ENCODE results near the gene RRM2.

GRCh38 chr2:10169581-10169980 is 47.0 kb downstream of the RRM2 start:
- TF ChIP-seq CTCF (conservative IDR thresholded peaks at IDR 0.05; ENCODE audit: low read depth, low read length) (no peak), MAFK (IDR thresholded peaks at IDR 0.05; ENCODE audit: low read depth, low read length) (no peak), NFE2L2 (IDR thresholded peaks at IDR 0.05; ENCODE audit: low read depth, low read length) (no peak), CEBPB (IDR thresholded peaks at IDR 0.05; ENCODE audit: low read depth, low read length) (no peak), POLR2A (IDR thresholded peaks at IDR 0.05; ENCODE audit: low read depth, low read length) (no peak), USF2 (IDR thresholded peaks at IDR 0.05; ENCODE audit: low read depth, low read length) (no peak), FOS (IDR thresholded peaks at IDR 0.05; ENCODE audit: low read depth, low read length) (no peak), BHLHE40 (IDR thresholded peaks at IDR 0.05; ENCODE audit: low read depth, low read length) (no peak), RAD21 (IDR thresholded peaks at IDR 0.05; ENCODE audit: low read length) (no peak), RCOR1 (IDR thresholded peaks at IDR 0.05; ENCODE audit: insufficient replicate concordance, low read length) (no peak), MXI1 (IDR thresholded peaks at IDR 0.05; ENCODE audit: borderline replicate concordance, low read depth, low read length) (no peak), RFX5 (IDR thresholded peaks at IDR 0.05; ENCODE audit: low read depth, low read length) (no peak), SMC3 (IDR thresholded peaks at IDR 0.05; ENCODE audit: low read depth, low read length) (no peak), MAZ (IDR thresholded peaks at IDR 0.05; ENCODE audit: borderline replicate concordance, low read depth, low read length) (no peak)
